ENCODE measurements around the gene IFRD1.
"Not testable (repeated sequence)": the region's sequence is repeated elsewhere in the genome, so short reads cannot be mapped to it uniquely, and the experiment has no call there.

The IFRD1 gene

GRCh38 chr7:112452102-112452888 is 2.0 kb downstream of the IFRD1 start:
- Histone ChIP-seq H3K79me2 (ENCODE audit: insufficient read depth, low read length) (peaks cover 52% of the 10 kb centered on the region), H2AFZ (ENCODE audit: low read depth, low read length, severe bottlenecking) (no peak overlapping the region), H3K36me3 (ENCODE audit: low read length) (peaks cover 19% of the 10 kb centered on the region; the same call in 1 of the 2 replicates), H3K27ac (ENCODE audit: low read depth, low read length) (no peak overlapping the region), H3K9me3 (ENCODE audit: insufficient read depth, low read length) (no peaks in the 10 kb centered on the region), H3K9ac (ENCODE audit: low read length) (peak overlapping the region; percentile 90), H4K20me1 (ENCODE audit: low read depth, low read length) (peaks cover 14% of the 10 kb centered on the region), H3F3A (ENCODE audit: insufficient read depth) (no peaks in the 10 kb centered on the region), H3K4me2 (ENCODE audit: low read depth, low read length, poor library complexity, severe bottlenecking) (peak overlapping the region; percentile 92), H3K4me3 (ENCODE audit: insufficient read depth, low read length, poor library complexity, severe bottlenecking) (peak overlapping the region; percentile 87), H3K9me2 (replicated peaks; ENCODE audit: insufficient read depth, low read length) (no peaks in the 10 kb centered on the region), H3K27me3 (ENCODE audit: low read length) (no peaks in the 10 kb centered on the region)
- TF ChIP-seq EZH2phosphoT487 (conservative IDR thresholded peaks at IDR 0.05; ENCODE audit: low read length) = no peak
- TF ChIP-seq CTCF (IDR thresholded peaks at IDR 0.05; ENCODE audit: insufficient read depth, low read length, poor library complexity, severe bottlenecking) = no peak

- H3K9me2 ChIP-seq (replicated peaks; ENCODE audit: insufficient read depth, low read length) = no peaks in the 10 kb centered on the region
- no peak overlapping the region for H2AFZ ChIP-seq (ENCODE audit: low read depth, low read length, severe bottlenecking)
- H3K36me3 ChIP-seq (ENCODE audit: low read length) = peaks cover 31% of the 10 kb centered on the region
- H4K20me1 ChIP-seq (ENCODE audit: low read depth, low read length) = peaks cover 17% of the 10 kb centered on the region
- peaks cover 56% of the 10 kb centered on the region for H3K79me2 ChIP-seq (ENCODE audit: insufficient read depth, low read length)
- TF ChIP-seq CTCF (IDR thresholded peaks at IDR 0.05; ENCODE audit: insufficient read depth, low read length, poor library complexity, severe bottlenecking) (no peak), EZH2phosphoT487 (conservative IDR thresholded peaks at IDR 0.05; ENCODE audit: low read length) (no peak)
- H3K27ac ChIP-seq (ENCODE audit: low read depth, low read length) = no peak overlapping the region
- no peak overlapping the region for H3K9ac ChIP-seq (ENCODE audit: low read length)
- H3K4me3 ChIP-seq (ENCODE audit: insufficient read depth, low read length, poor library complexity, severe bottlenecking) = no peak overlapping the region
- no peaks in the 10 kb centered on the region for H3F3A ChIP-seq (ENCODE audit: insufficient read depth)
- H3K27me3 ChIP-seq (ENCODE audit: low read length) = no peaks in the 10 kb centered on the region
- H3K9me3 ChIP-seq (ENCODE audit: insufficient read depth, low read length) = no peaks in the 10 kb centered on the region
- H3K4me2 ChIP-seq (ENCODE audit: low read depth, low read length, poor library complexity, severe bottlenecking) = peak overlapping the region; percentile 92
Observed at GRCh38 chr7:112453505-112454171, 3.4 kb downstream of the IFRD1 start.

GRCh38 chr7:112454191-112454590 is 3.9 kb downstream of the IFRD1 start:
- peaks cover 17% of the 10 kb centered on the region for H4K20me1 ChIP-seq (ENCODE audit: low read depth, low read length)

GRCh38 chr7:112459645-112460044 is 9.4 kb downstream of the IFRD1 start:
- Histone ChIP-seq H3K27ac (ENCODE audit: low read depth, low read length) (no peak overlapping the region), H4K20me1 (ENCODE audit: low read depth, low read length) (peaks cover 3% of the 10 kb centered on the region; the same call in 1 of the 2 replicates)

More at GRCh38 chr7:112454191-112454590, 3.9 kb downstream of the IFRD1 start:
- not testable (repeated sequence) for H3K4me2 ChIP-seq (ENCODE audit: low read depth, low read length, poor library complexity, severe bottlenecking); H3K9me2 ChIP-seq (replicated peaks; ENCODE audit: insufficient read depth, low read length); H3K9ac ChIP-seq (ENCODE audit: low read length); H3K27ac ChIP-seq (ENCODE audit: low read depth, low read length); H3K4me3 ChIP-seq (ENCODE audit: insufficient read depth, low read length, poor library complexity, severe bottlenecking); H3F3A ChIP-seq (ENCODE audit: insufficient read depth); H2AFZ ChIP-seq (ENCODE audit: low read depth, low read length, severe bottlenecking); H3K9me3 ChIP-seq (ENCODE audit: insufficient read depth, low read length); H3K27me3 ChIP-seq (ENCODE audit: low read length)
- Histone ChIP-seq H3K36me3 (ENCODE audit: low read length) (peaks cover 36% of the 10 kb centered on the region), H3K79me2 (ENCODE audit: insufficient read depth, low read length) (peaks cover 56% of the 10 kb centered on the region)

More at GRCh38 chr7:112459645-112460044, 9.4 kb downstream of the IFRD1 start:
- Histone ChIP-seq H3K4me2 (ENCODE audit: low read depth, low read length, poor library complexity, severe bottlenecking) (no peak overlapping the region), H3K9me2 (replicated peaks; ENCODE audit: insufficient read depth, low read length) (no peaks in the 10 kb centered on the region), H3K27me3 (ENCODE audit: low read length) (no peaks in the 10 kb centered on the region), H3F3A (ENCODE audit: insufficient read depth) (no peaks in the 10 kb centered on the region), H2AFZ (ENCODE audit: low read depth, low read length, severe bottlenecking) (no peak overlapping the region), H3K4me3 (ENCODE audit: insufficient read depth, low read length, poor library complexity, severe bottlenecking) (no peak overlapping the region), H3K9me3 (ENCODE audit: insufficient read depth, low read length) (no peaks in the 10 kb centered on the region), H3K9ac (ENCODE audit: low read length) (no peak overlapping the region), H3K36me3 (ENCODE audit: low read length) (peaks cover 82% of the 10 kb centered on the region), H3K79me2 (ENCODE audit: insufficient read depth, low read length) (peaks cover 19% of the 10 kb centered on the region)
- TF ChIP-seq EZH2phosphoT487 (conservative IDR thresholded peaks at IDR 0.05; ENCODE audit: low read length) = no peak
- no peak for TF ChIP-seq CTCF (IDR thresholded peaks at IDR 0.05; ENCODE audit: insufficient read depth, low read length, poor library complexity, severe bottlenecking)

All from SU-DHL-6 (cell line).